Subcutaneous adipose tissue (tissue), 4 donors: ENCODE data around the gene KRTAP16-1. TPM values are rescaled to one million over a fixed set of nuclear protein-coding genes. Genes with fewer than 3 reads are reported as not detected.

Source experiments
- CTCF ChIP-seq: fragments of 450-650 bp; IDR thresholded peaks from one replicate; pipeline ENCODE4 v1.5.1; 2016; ENCODE audit warnings: low read depth, mild to moderate bottlenecking, control low read depth, antibody characterized with exemption, moderate library complexity
- total RNA-seq, 4 donors: library from RNA; depleted of rRNA; stranded (reverse); fragments of >200 nt; gene quantifications; one replicate each; pipeline ENCODE4 v1.1.0, GENCODE V29; 2016

The KRTAP16-1 gene
- total RNA-seq, 4 donors from 2014 or later, result not detected

GRCh38 chr17:41327411-41328120 is 18.5 kb upstream of the KRTAP16-1 start:
- no peak for TF ChIP-seq CTCF

- no peak for TF ChIP-seq CTCF
These were observed 17.4 kb upstream of the KRTAP16-1 start for GRCh38 chr17:41326173-41327145.

DNA sequence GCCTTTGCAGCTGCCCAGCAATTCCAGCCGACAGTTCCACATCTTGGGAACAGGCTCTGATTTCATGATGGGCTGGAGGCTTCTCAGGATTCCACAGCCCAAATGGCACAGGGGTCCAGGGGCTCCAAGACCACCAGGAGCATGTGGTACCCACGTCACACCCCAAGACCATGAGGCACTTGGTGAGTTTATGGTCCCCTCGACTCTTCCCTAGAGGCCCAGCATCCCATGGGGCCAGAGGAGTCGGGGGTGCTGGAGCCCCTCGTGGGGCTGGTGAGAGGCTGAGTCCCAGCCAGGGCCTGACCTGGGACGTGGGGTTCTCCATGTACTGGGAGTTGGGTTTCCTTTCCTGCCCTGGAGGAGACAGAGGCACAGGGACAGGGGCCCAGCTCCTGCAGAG is 16.5 kb upstream of the KRTAP16-1 start:
- TF ChIP-seq CTCF, result no peak

- TF ChIP-seq CTCF, result no peak
These were observed 16.0 kb upstream of the KRTAP16-1 start for GRCh38 chr17:41325126-41325525.

DNA sequence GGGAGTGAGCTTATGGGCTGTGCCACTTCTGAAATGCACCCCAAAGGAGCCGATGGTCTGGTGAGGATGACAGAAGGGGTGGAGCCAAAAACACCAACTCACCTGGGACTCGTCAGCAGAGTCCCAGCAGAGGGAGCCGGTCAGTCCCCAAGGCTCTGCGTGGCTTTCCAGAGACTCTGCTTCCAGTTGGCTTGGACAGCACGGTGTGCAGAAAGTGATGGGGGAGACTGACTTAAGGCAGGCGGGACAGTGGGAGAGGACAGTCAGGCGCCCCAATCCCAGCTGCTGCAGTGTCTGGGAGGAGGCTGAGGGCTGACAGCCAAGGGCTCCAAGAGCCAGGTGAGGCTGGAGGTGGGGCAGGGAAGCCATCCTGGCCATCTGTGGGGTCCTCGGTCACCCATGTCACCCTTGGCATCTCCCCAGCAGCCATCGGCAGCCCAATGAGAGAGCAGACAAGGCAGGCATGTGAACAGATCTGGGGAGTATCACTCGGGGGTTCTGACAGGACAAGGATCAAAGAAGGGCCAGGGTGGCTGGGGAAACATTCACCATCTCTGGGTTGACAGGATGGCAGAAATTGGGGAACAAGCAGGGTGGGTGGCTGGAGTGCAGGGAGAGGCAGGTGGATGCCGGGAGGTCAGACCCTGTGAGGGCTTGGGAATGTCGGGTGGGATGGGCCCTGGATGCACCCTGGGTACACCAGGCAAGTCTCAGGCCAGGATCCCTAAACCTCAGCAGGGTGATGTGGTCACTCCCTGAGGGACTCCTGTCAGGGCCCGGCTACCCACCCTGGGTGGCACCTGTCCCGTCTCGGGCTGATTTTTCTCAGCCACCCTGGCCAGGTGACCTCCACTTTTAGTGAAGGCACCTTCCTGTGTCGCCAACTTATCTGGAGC is 15.3 kb upstream of the KRTAP16-1 start:
- TF ChIP-seq CTCF, result no peak

DNA sequence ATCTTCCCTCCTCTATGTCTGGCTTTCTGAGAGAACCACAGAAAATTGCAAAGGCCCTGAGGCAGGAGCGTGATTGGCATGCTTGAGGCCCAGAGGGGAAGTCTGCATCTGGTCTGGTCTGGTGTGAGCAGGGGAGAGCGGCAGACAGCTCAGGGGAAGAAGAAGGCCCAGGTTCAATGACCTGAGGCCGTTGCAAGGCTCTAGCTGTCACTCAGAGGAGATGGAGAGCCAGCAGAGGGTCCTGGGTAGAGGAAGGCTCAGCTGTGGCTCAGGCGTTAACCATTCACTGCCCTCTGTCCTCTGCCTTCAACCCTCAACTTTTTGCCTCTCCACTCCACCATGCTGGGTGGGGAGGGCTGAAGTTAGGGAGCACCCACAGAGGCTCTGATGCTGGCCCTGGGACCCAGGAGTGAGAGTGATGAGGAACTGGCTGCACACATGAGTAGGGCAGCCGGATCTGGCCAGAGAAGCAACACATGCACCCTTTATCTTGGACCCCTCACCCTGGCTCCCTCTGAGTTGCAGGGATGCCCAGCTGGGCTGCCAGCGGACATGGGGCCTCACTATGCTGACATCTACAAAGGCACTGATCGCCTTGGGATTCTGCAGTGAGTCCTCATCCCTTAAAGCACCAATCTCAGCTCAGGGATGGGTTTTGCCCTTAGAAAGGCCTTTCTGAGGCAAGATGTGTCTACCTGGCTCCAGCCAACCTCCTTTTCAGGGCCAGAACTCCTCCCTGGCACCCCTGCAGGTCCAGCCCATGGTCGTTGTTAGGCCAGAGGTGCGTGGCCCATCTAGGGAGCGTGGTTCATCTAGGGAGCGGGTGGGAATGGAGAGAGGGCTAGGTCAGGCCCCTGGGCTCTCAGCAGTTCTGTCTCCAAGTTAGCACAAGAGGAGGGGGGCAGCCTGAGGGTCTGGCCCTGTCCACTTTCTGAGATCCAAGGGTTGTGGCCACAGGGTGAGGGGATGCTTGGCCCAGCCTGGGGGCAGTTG is 14.1 kb upstream of the KRTAP16-1 start:
- TF ChIP-seq CTCF, result no peak
